MG63 (cell line): ENCODE measurements around the gene SLC10A7. TPM values are rescaled to one million over a fixed set of nuclear protein-coding genes. Genes with fewer than 3 reads are reported as not detected.

Experiments used
- DNase-seq: peaks from one replicate; pipeline ENCODE4 v3.0.0-alpha.2; 2020
- H3K27me3 ChIP-seq: fragments of 250-450 bp; sonication (Bioruptor Pico); 2 replicates; pipeline ENCODE4 v1.5.1; 2020; ENCODE audit warnings: mild to moderate bottlenecking, moderate library complexity
- H3K36me3 ChIP-seq: fragments of 250-450 bp; sonication (Bioruptor Pico); 2 replicates; pipeline ENCODE4 v1.5.1; 2020; ENCODE audit warnings: mild to moderate bottlenecking, moderate library complexity
- H3K4me3 ChIP-seq: fragments of 250-450 bp; sonication (Bioruptor Pico); 2 replicates; pipeline ENCODE4 v1.5.1; 2020; ENCODE audit warnings: mild to moderate bottlenecking, moderate library complexity
- H3K9me3 ChIP-seq: fragments of 250-450 bp; sonication (Bioruptor Pico); 2 replicates; pipeline ENCODE4 v1.5.1; 2020; ENCODE audit warnings: mild to moderate bottlenecking, moderate library complexity
- total RNA-seq: library from RNA; depleted of rRNA; stranded (reverse); fragments of >200 nt; shearing (Covaris generic); gene quantifications from 2 replicates; pipeline ENCODE4 v1.2.3, GENCODE V29; 2014; ENCODE audit warnings: low replicate concordance

SLC10A7 gene
- total RNA-seq, 1 experiment from 2014 or later: 3.7 TPM

- Histone ChIP-seq H3K4me3 (no peak overlapping the region), H3K36me3 (no peaks in the 10 kb centered on the region), H3K9me3 (no peaks in the 10 kb centered on the region), H3K27me3 (no peaks in the 10 kb centered on the region)
- no peak for DNase-seq
Observed at GRCh38 chr4:146349306-146349705, 172.4 kb downstream of the SLC10A7 start.

- Histone ChIP-seq H3K4me3 (no peak overlapping the region), H3K9me3 (no peaks in the 10 kb centered on the region)
Observed at GRCh38 chr4:146347822-146348221, 173.9 kb downstream of the SLC10A7 start.

GRCh38 chr4:146346276-146346675 is 175.5 kb downstream of the SLC10A7 start:
- no peaks in the 10 kb centered on the region for H3K36me3 ChIP-seq
- no peak overlapping the region for H3K4me3 ChIP-seq
- H3K27me3 ChIP-seq: no peaks in the 10 kb centered on the region
- no peaks in the 10 kb centered on the region for H3K9me3 ChIP-seq
- no peak for DNase-seq

More at GRCh38 chr4:146347822-146348221, 173.9 kb downstream of the SLC10A7 start:
- no peak for DNase-seq
- Histone ChIP-seq H3K27me3 (no peaks in the 10 kb centered on the region), H3K36me3 (no peaks in the 10 kb centered on the region)

GRCh38 chr4:146343776-146344175 is 178.0 kb downstream of the SLC10A7 start:
- H3K9me3 ChIP-seq: no peaks in the 10 kb centered on the region
- H3K36me3 ChIP-seq: no peaks in the 10 kb centered on the region
- H3K27me3 ChIP-seq: no peaks in the 10 kb centered on the region
- no peak overlapping the region for H3K4me3 ChIP-seq
- no peak for DNase-seq

GRCh38 chr4:146343199-146343598 is 178.5 kb downstream of the SLC10A7 start:
- H3K36me3 ChIP-seq: no peaks in the 10 kb centered on the region
- DNase-seq: no peak
- H3K4me3 ChIP-seq: no peak overlapping the region
- H3K27me3 ChIP-seq: no peaks in the 10 kb centered on the region
- no peaks in the 10 kb centered on the region for H3K9me3 ChIP-seq

DNA sequence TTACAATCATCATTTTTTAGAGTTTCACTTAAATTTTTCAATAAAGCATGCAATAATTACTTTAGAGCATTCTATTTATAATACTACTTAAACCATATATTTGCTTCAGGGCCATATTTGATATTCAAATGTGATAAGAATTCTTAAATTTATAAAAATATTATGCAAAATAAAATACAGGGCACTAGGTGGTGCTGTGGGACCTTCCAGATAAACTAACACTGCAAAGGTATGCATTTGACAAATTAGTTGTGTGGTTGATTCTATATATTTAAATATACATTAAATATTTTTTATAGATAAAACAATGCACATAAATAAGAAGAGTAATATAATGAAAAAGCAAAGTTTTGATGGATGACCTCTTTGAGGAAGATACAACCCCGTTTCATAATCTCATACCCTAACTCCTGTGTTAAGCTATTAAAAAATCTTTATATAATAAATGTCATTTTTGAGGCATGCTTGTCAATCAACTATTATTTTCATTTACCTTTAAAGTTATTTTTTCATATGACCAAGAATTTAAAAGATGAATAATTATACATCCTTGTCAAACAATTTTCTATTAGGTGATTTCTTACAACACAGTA is 179.0 kb downstream of the SLC10A7 start:
- H3K4me3 ChIP-seq: no peak overlapping the region
- H3K36me3 ChIP-seq: no peaks in the 10 kb centered on the region
- no peak for DNase-seq
- H3K9me3 ChIP-seq: no peaks in the 10 kb centered on the region
- H3K27me3 ChIP-seq: no peaks in the 10 kb centered on the region

GRCh38 chr4:146340798-146341197 is 180.9 kb downstream of the SLC10A7 start:
- Histone ChIP-seq H3K36me3 (no peaks in the 10 kb centered on the region), H3K9me3 (no peaks in the 10 kb centered on the region), H3K4me3 (no peak overlapping the region), H3K27me3 (no peaks in the 10 kb centered on the region)
- no peak for DNase-seq

- DNase-seq: no peak
- no peak overlapping the region for H3K4me3 ChIP-seq
- no peaks in the 10 kb centered on the region for H3K9me3 ChIP-seq
- H3K36me3 ChIP-seq: no peaks in the 10 kb centered on the region
- H3K27me3 ChIP-seq: no peaks in the 10 kb centered on the region
Observed at GRCh38 chr4:146338512-146338911, 183.2 kb downstream of the SLC10A7 start.

DNA sequence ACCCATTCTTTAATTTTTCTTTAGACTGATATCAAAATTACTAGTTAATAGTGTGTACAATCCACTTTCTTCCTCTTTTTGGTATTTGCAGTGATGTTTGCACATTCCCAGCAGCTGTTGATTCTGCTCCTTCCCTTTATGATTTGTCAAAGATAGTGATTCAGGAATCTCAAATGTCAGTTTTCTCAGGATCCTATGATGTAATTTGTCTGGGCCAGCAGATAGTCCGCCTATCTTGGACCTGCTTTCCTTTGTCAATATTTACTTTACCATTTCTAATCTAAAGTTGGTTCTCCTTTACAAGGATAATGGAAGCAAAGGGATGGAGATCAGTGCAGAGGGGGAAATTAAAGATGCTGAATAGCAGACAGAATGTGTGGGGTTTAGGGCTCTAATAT is 185.3 kb downstream of the SLC10A7 start:
- DNase-seq: no peak
- Histone ChIP-seq H3K36me3 (no peaks in the 10 kb centered on the region), H3K27me3 (no peaks in the 10 kb centered on the region), H3K4me3 (no peak overlapping the region), H3K9me3 (no peaks in the 10 kb centered on the region)

DNA sequence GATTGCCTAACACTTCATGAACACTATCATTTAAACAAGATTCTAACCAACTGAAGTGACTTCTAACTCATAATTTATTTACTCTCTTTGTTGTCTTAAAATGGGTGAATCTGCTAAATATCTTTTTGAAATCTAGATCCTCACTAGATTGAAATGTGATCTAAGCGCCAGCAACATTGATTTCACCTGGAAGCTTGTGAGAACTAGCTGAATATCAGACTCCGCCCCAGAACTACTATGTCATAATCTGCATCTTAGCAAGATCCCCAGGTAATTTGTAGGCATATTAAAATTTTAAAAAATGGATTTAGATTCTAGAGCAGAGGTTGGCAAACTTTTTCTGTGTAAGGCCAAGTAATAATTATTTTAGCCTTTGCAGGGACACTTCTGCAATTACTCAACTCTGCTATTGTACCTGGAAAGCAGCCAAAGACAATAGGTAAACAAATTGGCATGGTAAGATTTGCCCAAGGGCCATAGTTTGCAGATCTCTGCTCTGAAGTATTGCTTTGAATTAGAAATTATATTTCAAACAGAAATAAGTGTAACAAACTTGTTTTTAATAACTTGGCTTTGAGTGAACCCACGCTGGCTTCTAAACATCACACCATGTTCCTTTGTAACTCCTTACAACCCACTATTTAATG is 185.9 kb downstream of the SLC10A7 start:
- DNase-seq: no peak
- H3K27me3 ChIP-seq: no peaks in the 10 kb centered on the region
- no peak overlapping the region for H3K4me3 ChIP-seq
- no peaks in the 10 kb centered on the region for H3K9me3 ChIP-seq
- no peaks in the 10 kb centered on the region for H3K36me3 ChIP-seq

DNA sequence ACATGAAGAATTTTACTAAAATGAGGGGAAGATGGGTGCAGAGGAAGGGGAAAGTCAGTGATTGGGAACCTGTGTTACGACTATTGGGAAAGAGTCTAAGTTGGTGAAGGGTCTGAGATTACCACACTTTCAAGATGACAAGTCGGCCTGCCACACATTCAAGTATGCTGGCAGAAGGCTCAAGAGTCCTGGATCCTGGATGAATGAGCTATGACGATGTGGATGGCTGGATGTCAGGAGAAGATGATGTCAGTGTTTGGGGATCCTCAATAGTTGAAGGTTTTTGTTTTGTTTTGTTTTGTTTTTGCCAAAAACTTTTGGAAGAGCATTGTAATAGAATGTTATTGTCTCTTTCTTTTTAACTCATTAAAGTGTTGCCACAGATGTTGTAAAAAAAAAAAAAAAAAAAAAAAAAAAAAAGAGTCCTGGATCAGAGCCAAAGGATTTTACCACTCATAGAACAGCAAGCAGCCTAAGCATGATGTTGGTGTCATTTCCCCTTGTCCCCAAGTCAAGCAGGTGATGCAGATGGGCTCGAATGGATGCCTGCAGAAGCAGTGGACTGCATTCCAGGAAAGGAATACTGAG is 186.8 kb downstream of the SLC10A7 start:
- H3K4me3 ChIP-seq: no peak overlapping the region
- no peaks in the 10 kb centered on the region for H3K36me3 ChIP-seq
- no peaks in the 10 kb centered on the region for H3K9me3 ChIP-seq
- DNase-seq: peak; percentile 14
- H3K27me3 ChIP-seq: no peaks in the 10 kb centered on the region

- H3K4me3 ChIP-seq: no peak overlapping the region
- DNase-seq: no peak
- no peaks in the 10 kb centered on the region for H3K9me3 ChIP-seq
- no peaks in the 10 kb centered on the region for H3K36me3 ChIP-seq
- H3K27me3 ChIP-seq: no peaks in the 10 kb centered on the region
Observed at GRCh38 chr4:146333895-146334262, 187.9 kb downstream of the SLC10A7 start.

GRCh38 chr4:146333187-146333894 is 188.4 kb downstream of the SLC10A7 start:
- no peaks in the 10 kb centered on the region for H3K27me3 ChIP-seq
- H3K9me3 ChIP-seq: no peaks in the 10 kb centered on the region
- peak; percentile 69 for DNase-seq
- peak overlapping the region; percentile 15; the same call in 1 of the 2 replicates for H3K4me3 ChIP-seq
- no peaks in the 10 kb centered on the region for H3K36me3 ChIP-seq

DNA sequence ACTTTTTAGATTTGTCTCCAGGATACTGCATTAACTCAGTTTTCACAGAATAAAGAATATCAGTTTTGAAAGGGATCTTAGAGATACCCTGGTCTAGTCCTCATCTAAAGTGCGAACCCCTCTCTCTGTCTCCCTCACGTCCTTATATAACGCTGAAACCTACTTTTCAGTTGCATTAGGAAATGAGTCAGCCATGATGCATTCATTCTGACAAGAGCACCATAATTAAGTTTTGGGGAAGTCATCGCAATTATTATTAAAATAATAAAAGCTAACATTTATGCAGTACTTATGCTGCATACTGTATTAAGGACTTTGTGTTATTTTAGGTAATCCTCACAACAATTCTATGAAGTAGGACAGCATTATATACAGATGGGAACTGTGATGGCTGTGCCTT is 191.3 kb downstream of the SLC10A7 start:
- DNase-seq: no peak
- Histone ChIP-seq H3K4me3 (no peak overlapping the region), H3K27me3 (no peaks in the 10 kb centered on the region), H3K36me3 (no peaks in the 10 kb centered on the region), H3K9me3 (no peaks in the 10 kb centered on the region)

GRCh38 chr4:146329050-146329716 is 192.6 kb downstream of the SLC10A7 start:
- H3K9me3 ChIP-seq: no peaks in the 10 kb centered on the region
- H3K4me3 ChIP-seq: no peak overlapping the region
- no peaks in the 10 kb centered on the region for H3K36me3 ChIP-seq
- no peaks in the 10 kb centered on the region for H3K27me3 ChIP-seq
- no peak for DNase-seq

GRCh38 chr4:146327859-146328650 is 193.7 kb downstream of the SLC10A7 start:
- Histone ChIP-seq H3K4me3 (no peak overlapping the region), H3K27me3 (no peaks in the 10 kb centered on the region)
- DNase-seq: no peak

More at GRCh38 chr4:146327859-146328650, 193.7 kb downstream of the SLC10A7 start:
- H3K36me3 ChIP-seq: no peaks in the 10 kb centered on the region
- H3K9me3 ChIP-seq: no peaks in the 10 kb centered on the region
